D721Med (cell line): ENCODE results near the gene COL9A2.

Experiments
- DNase-seq: peaks from one replicate; pipeline ENCODE4 v3.0.0; 2011; ENCODE audit warnings: low spot score; ENCODE audit not compliant: insufficient read length
- FAIRE-seq: peaks from 2 replicates; lab custom pipeline; 2011; peaks lifted over from hg19 to GRCh38; lab: Jason Lieb, UNC
- CTCF ChIP-seq: IDR thresholded peaks from 2 replicates; pipeline ENCODE4 v1.5.1; 2012; ENCODE audit warnings: mild to moderate bottlenecking, control low read depth; ENCODE audit not compliant: insufficient read depth; ENCODE audit errors: missing control alignments

COL9A2 gene

GRCh38 chr1:40276122-40276521 lies 41.0 kb downstream of the COL9A2 start:
- FAIRE-seq (no peak), DNase-seq (no peak)
- no peak for TF ChIP-seq CTCF

GRCh38 chr1:40274331-40274730 lies 42.8 kb downstream of the COL9A2 start:
- DNase-seq (no peak), FAIRE-seq (no peak)
- no peak for TF ChIP-seq CTCF

GRCh38 chr1:40273547-40274166 lies 43.4 kb downstream of the COL9A2 start:
- TF ChIP-seq CTCF = no peak
- DNase-seq (no peak), FAIRE-seq (no peak)

- DNase-seq = no peak
- FAIRE-seq = no peak
- TF ChIP-seq CTCF = no peak
These were observed 44.4 kb downstream of the COL9A2 start for GRCh38 chr1:40272653-40273213.

- DNase-seq (no peak), FAIRE-seq (no peak)
- no peak for TF ChIP-seq CTCF
These were observed 46.8 kb downstream of the COL9A2 start for GRCh38 chr1:40270152-40270834.

- TF ChIP-seq CTCF = no peak
- DNase-seq = no peak
- no peak for FAIRE-seq
These were observed 48.9 kb downstream of the COL9A2 start for GRCh38 chr1:40268211-40268610.

- no peak for TF ChIP-seq CTCF
- no peak for DNase-seq
- FAIRE-seq = no peak
These were observed 49.3 kb downstream of the COL9A2 start for GRCh38 chr1:40267767-40268187.
